HepG2 (cell line): ENCODE data around the gene INTS6L. TPM values are rescaled to one million over a fixed set of nuclear protein-coding genes. Genes with fewer than 3 reads are reported as not detected.

ENCODE experiments used
- ATAC-seq: fragments of 200-7000 bp; cut with Tn5 transposase; 3 replicates; pipeline ENCODE4 v1.9.1; 2020; ENCODE audit warnings: mild to moderate bottlenecking, moderate library complexity
- BruUV-seq: library from RNA; stranded (reverse); fragments of 400-500 nt; replicated peaks from 2 replicates; lab custom pipeline; 2021; lab: Mats Ljungman, UMichigan
- CTCF ChIA-PET: fragments of 300-600 bp; formaldehyde crosslinking; extraction: SDS; loops from one replicate; lab custom pipeline; 2021; ENCODE audit warnings: low total read pairs, inconsistent platforms, low intra/inter-chr PET ratio; lab: Yijun Ruan, JAX
- POLR2A ChIA-PET: fragments of 350-600 bp; sonication (Branson Sonifier 250); formaldehyde crosslinking; loops from one replicate; lab custom pipeline; 2020; ENCODE audit warnings: antibody characterized with exemption, inconsistent platforms; lab: Yijun Ruan, JAX
- DNase-seq: peaks from one replicate; pipeline ENCODE4 v3.0.0-alpha.2; 2015; ENCODE audit warnings: low spot score
- FAIRE-seq: peaks from 3 replicates; lab custom pipeline; 2011; peaks lifted over from hg19 to GRCh38; lab: Jason Lieb, UNC
- H2AFZ ChIP-seq: one replicate; pipeline ENCODE4 v1.6.1; 2011; ENCODE audit warnings: low read length, inconsistent platforms
- H3K27ac ChIP-seq: fragments of 300-600 bp; 3 replicates; pipeline ENCODE4 v1.8.0; 2011; ENCODE audit warnings: mixed run types, mild to moderate bottlenecking, mixed read lengths, low read length, inconsistent platforms; ENCODE audit not compliant: insufficient read depth; ENCODE audit errors: extremely low read length
- H3K27me3 ChIP-seq, 2 experiments: fragments of 200-600 bp in 1 of 2; 2 replicates in 1 of 2; 3 replicates in 1 of 2; pipeline versions ENCODE4 v1.6.0 to v1.8.0; 2011; ENCODE audit warnings: low read length in 2 of 2, mild to moderate bottlenecking in 2 of 2, moderate library complexity in 2 of 2, inconsistent platforms in 1 of 2; ENCODE audit not compliant: insufficient read depth in 2 of 2, control insufficient read depth in 1 of 2
- H3K36me3 ChIP-seq, 2 experiments: fragments of 200-600 bp in 1 of 2; replicated peaks in 1 of 2; 2 replicates in 1 of 2; 3 replicates in 1 of 2; pipeline versions ENCODE4 v1.5.1 to v1.8.0; 2011; ENCODE audit warnings: low read length in 2 of 2, inconsistent platforms in 1 of 2; ENCODE audit not compliant: insufficient read depth in 2 of 2, control insufficient read depth in 1 of 2
- H3K4me1 ChIP-seq: 2 replicates; pipeline ENCODE4 v1.5.1; 2012; ENCODE audit warnings: low read length, inconsistent platforms; ENCODE audit not compliant: insufficient read depth
- H3K4me2 ChIP-seq: 2 replicates; pipeline ENCODE4 v1.6.0; 2011; ENCODE audit warnings: low read depth, low read length, inconsistent platforms
- H3K4me3 ChIP-seq, 3 experiments: fragments of 200-600 bp in 1 of 3; sonication (generic), shearing (Covaris generic) in 1 of 3; replicated peaks in 1 of 3; 2 replicates each; pipeline ENCODE4 v1.5.1; 2011 to 2016; ENCODE audit warnings: low read length in 3 of 3, inconsistent platforms in 2 of 3, low read depth in 2 of 3, mild to moderate bottlenecking in 2 of 3, control low read depth in 1 of 3, mixed read lengths in 1 of 3; ENCODE audit not compliant: insufficient read depth in 1 of 3
- H3K79me2 ChIP-seq: one replicate; pipeline ENCODE4 v1.6.1; 2011; ENCODE audit warnings: low read length, inconsistent platforms; ENCODE audit not compliant: insufficient read depth
- H3K9ac ChIP-seq: 2 replicates; pipeline ENCODE4 v1.6.0; 2011; ENCODE audit warnings: mild to moderate bottlenecking, low read depth, low read length, inconsistent platforms; ENCODE audit not compliant: insufficient read depth
- H3K9me3 ChIP-seq: 2 replicates; pipeline ENCODE4 v1.5.1; 2012; ENCODE audit warnings: mild to moderate bottlenecking, low read length
- H4K20me1 ChIP-seq: 2 replicates; pipeline ENCODE4 v1.6.0; 2011; ENCODE audit warnings: inconsistent platforms, mild to moderate bottlenecking, low read length, moderate library complexity; ENCODE audit not compliant: insufficient read depth
- EP300 ChIP-seq, 3 experiments: sonication (generic) in 1 of 3; formaldehyde crosslinking in 1 of 3; IDR thresholded peaks; 2 replicates each; pipeline versions ENCODE4 v1.5.1 to v1.6.1; 2011 to 2020; ENCODE audit warnings: low read depth in 2 of 3, low read length in 2 of 3, borderline replicate concordance in 1 of 3, improper control_type of control experiment in 1 of 3, mild to moderate bottlenecking in 1 of 3, missing genetic modification reagents in 1 of 3, moderate library complexity in 1 of 3
- GABPB1 ChIP-seq: IDR thresholded peaks from 2 replicates; pipeline ENCODE4 v1.6.1; 2016; ENCODE audit warnings: mild to moderate bottlenecking, missing genetic modification reagents, moderate library complexity, missing compliant biosample characterization
- ZNF10 ChIP-seq: sonication (generic); formaldehyde crosslinking; IDR thresholded peaks from 2 replicates; pipeline ENCODE4 v1.4.0; 2020; ENCODE audit warnings: mild to moderate bottlenecking, low read depth, missing genetic modification reagents, borderline replicate concordance
- ZNF496 ChIP-seq: sonication (generic); formaldehyde crosslinking; IDR thresholded peaks from 2 replicates; pipeline ENCODE4 v1.8.1; 2023; ENCODE audit warnings: mild to moderate bottlenecking, moderate library complexity, missing genetic modification reagents; ENCODE audit not compliant: insufficient replicate concordance
- ZNF552 ChIP-seq: sonication (generic); formaldehyde crosslinking; IDR thresholded peaks from 2 replicates; pipeline ENCODE4 v1.9.0; 2022; ENCODE audit warnings: missing genetic modification reagents, mild to moderate bottlenecking, borderline replicate concordance
- ZNF674 ChIP-seq: sonication (generic); formaldehyde crosslinking; IDR thresholded peaks from 2 replicates; pipeline ENCODE4 v1.5.0; 2020; ENCODE audit warnings: low read depth, mild to moderate bottlenecking, missing genetic modification reagents
- WGBS: methylation state at CpG from one replicate; pipeline ENCODE4 v1.1.6; 2017; ENCODE audit warnings: low lambda C conversion rate; 5-methylcytosine and 5-hydroxymethylcytosine counted together
- in situ Hi-C: cut with HindIII; loops from 2 replicates; pipeline ENCODE4 v1.10.0; 2017; ENCODE audit warnings: low pct_unique_long_range_greater_than_20kb; ENCODE audit not compliant: extremely low pct_ligation_motif_present
- intact Hi-C: fragments of 100-400 bp; cut with micrococcal nuclease; formaldehyde crosslinking; loops from one replicate; pipeline ENCODE4 v1.10.0; 2022; ENCODE audit not compliant: unreplicated experiment
- polyA plus RNA-seq, 8 experiments: library from polyadenylated mRNA; depleted of rRNA in 3 of 8; stranded (reverse) in 7 of 8; unstranded in 1 of 8; fragments of >200 nt; fragmentation: Illumina TruSeq in 4 of 8; extraction: Trizol in 4 of 8; gene quantifications; 2 replicates each; pipeline versions ENCODE4 v1.2.1 to v1.2.3, GENCODE V29; 2011 to 2016; ENCODE audit warnings: low read depth in 4 of 8, missing spikeins in 1 of 8, mixed read lengths in 1 of 8; ENCODE audit not compliant: insufficient read depth in 1 of 8
- total RNA-seq, 5 experiments: library from RNA; depleted of rRNA; stranded (reverse); fragments of >200 nt; fragmentation: Illumina TruSeq; extraction: Trizol; gene quantifications; 2 replicates each; pipeline ENCODE4 v1.2.3, GENCODE V29; 2016; ENCODE audit warnings: low read depth in 1 of 5
- TF ChIP-seq, protein P1 (sequence below): sonication (generic); formaldehyde crosslinking; IDR thresholded peaks from 2 replicates; pipeline ENCODE4 v1.4.0; 2020; ENCODE audit warnings: low read depth, mild to moderate bottlenecking, missing genetic modification reagents
- TF ChIP-seq, protein P2 (sequence below): sonication (generic); formaldehyde crosslinking; conservative IDR thresholded peaks from 2 replicates; pipeline ENCODE4 v1.8.0; 2022; ENCODE audit warnings: low read depth, missing genetic modification reagents
- TF ChIP-seq, protein P3 (sequence below): sonication (generic); formaldehyde crosslinking; IDR thresholded peaks from 2 replicates; pipeline ENCODE4 v1.8.0; 2022; ENCODE audit warnings: mild to moderate bottlenecking, missing genetic modification reagents, moderate library complexity
- TF ChIP-seq, protein P4 (sequence below): sonication (generic); formaldehyde crosslinking; IDR thresholded peaks from 2 replicates; pipeline ENCODE4 v1.9.0; 2021; ENCODE audit warnings: missing genetic modification reagents, borderline replicate concordance

INTS6L gene
- total and polyA plus RNA-seq, 2 of the 13 experiments (the other 11 are each of a cell fraction or from before 2014, with no cell fraction given): not detected

DNA sequence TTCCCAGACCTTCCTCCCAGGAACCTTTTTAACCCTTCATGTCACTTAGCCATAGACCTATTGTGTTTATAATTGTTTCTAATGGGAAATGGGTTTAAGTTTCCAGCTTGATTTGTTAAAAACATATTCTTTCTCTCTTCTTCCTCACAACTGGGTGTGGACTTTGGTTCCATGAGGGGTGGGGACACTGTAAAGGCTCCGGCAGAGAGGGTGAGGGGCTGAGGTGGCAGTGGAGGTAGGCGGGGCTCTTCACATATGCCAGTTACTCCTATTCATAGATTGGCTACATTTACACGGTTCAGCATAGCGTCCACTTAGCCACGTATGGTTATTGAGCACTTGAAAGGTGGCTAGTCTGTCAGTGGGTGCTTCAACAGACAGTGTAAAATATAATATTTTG, 7.8 kb downstream of the INTS6L start:
- POLR2A ChIA-PET: no interaction called here
- H3K9ac ChIP-seq: no peak overlapping the region
- H3K27me3 ChIP-seq: no peaks in the 10 kb centered on the region
- H3K4me3 ChIP-seq: no peak overlapping the region
- H3K4me2 ChIP-seq: no peak overlapping the region
- intact Hi-C loops: no loop called here
- H3K79me2 ChIP-seq: no peaks in the 10 kb centered on the region
- BruUV-seq: no TSS peak
- no peaks in the 10 kb centered on the region for H3K9me3 ChIP-seq
- FAIRE-seq: no peak
- no peaks in the 10 kb centered on the region for H3K36me3 ChIP-seq
- DNase-seq: no peak
- no peaks in the 10 kb centered on the region for H4K20me1 ChIP-seq
- no peaks in the 10 kb centered on the region for H3K4me1 ChIP-seq
- TF ChIP-seq, protein P1, sequence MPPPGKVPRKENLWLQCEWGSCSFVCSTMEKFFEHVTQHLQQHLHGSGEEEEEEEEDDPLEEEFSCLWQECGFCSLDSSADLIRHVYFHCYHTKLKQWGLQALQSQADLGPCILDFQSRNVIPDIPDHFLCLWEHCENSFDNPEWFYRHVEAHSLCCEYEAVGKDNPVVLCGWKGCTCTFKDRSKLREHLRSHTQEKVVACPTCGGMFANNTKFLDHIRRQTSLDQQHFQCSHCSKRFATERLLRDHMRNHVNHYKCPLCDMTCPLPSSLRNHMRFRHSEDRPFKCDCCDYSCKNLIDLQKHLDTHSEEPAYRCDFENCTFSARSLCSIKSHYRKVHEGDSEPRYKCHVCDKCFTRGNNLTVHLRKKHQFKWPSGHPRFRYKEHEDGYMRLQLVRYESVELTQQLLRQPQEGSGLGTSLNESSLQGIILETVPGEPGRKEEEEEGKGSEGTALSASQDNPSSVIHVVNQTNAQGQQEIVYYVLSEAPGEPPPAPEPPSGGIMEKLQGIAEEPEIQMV (CRISPR knock-in tag): no peak
- no peak for TF ChIP-seq ZNF552 (CRISPR knock-in tag)
- TF ChIP-seq, all 625 proteins: peak for 0
- ATAC-seq: no peak
- CTCF ChIA-PET: no interaction called here
- H3K27ac ChIP-seq: no peak overlapping the region
- WGBS: 0% methylated on average over 5 of the region's 5 CpGs
- in situ Hi-C loops: no loop called here
- no peak overlapping the region for H2AFZ ChIP-seq

DNA sequence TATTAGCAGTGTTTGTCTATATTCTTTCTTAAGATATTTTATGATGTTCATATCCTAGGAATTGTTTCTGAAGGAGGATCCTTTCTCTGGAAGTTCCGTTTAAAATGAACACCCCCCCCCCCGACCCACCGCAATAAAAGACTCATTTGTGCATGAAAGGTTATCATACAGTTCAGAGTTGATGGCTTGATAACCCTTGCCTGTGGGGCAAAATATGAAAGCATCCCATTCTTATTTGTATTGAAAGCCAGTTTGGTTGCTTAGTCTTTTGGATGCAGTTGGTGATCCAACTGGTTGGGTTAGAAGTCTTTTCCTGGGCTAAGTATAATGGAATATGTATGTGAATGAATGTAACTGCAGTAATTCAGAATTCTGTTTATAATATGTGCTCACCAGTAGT, 8.3 kb downstream of the INTS6L start:
- POLR2A ChIA-PET: no interaction called here
- TF ChIP-seq GABPB1 (CRISPR knock-in tag): no peak
- no peak for TF ChIP-seq ZNF496
- TF ChIP-seq, protein P2, sequence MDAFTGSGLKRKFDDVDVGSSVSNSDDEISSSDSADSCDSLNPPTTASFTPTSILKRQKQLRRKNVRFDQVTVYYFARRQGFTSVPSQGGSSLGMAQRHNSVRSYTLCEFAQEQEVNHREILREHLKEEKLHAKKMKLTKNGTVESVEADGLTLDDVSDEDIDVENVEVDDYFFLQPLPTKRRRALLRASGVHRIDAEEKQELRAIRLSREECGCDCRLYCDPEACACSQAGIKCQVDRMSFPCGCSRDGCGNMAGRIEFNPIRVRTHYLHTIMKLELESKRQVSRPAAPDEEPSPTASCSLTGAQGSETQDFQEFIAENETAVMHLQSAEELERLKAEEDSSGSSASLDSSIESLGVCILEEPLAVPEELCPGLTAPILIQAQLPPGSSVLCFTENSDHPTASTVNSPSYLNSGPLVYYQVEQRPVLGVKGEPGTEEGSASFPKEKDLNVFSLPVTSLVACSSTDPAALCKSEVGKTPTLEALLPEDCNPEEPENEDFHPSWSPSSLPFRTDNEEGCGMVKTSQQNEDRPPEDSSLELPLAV (CRISPR knock-in tag): no peak
- TF ChIP-seq ZNF674: no peak
- TF ChIP-seq EP300 (IDR thresholded peaks at IDR 0.05; ENCODE audit: low read depth in 2 of 2, low read length in 2 of 2): no peak
- TF ChIP-seq EP300 (CRISPR knock-in tag; IDR thresholded peaks at IDR 0.05; ENCODE audit: borderline replicate concordance): no peak
- no peak for TF ChIP-seq ZNF10
- TF ChIP-seq, protein P3, sequence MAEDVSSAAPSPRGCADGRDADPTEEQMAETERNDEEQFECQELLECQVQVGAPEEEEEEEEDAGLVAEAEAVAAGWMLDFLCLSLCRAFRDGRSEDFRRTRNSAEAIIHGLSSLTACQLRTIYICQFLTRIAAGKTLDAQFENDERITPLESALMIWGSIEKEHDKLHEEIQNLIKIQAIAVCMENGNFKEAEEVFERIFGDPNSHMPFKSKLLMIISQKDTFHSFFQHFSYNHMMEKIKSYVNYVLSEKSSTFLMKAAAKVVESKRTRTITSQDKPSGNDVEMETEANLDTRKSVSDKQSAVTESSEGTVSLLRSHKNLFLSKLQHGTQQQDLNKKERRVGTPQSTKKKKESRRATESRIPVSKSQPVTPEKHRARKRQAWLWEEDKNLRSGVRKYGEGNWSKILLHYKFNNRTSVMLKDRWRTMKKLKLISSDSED (CRISPR knock-in tag): no peak
- TF ChIP-seq, protein P4, sequence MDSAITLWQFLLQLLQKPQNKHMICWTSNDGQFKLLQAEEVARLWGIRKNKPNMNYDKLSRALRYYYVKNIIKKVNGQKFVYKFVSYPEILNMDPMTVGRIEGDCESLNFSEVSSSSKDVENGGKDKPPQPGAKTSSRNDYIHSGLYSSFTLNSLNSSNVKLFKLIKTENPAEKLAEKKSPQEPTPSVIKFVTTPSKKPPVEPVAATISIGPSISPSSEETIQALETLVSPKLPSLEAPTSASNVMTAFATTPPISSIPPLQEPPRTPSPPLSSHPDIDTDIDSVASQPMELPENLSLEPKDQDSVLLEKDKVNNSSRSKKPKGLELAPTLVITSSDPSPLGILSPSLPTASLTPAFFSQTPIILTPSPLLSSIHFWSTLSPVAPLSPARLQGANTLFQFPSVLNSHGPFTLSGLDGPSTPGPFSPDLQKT (CRISPR knock-in tag): no peak

More for the DNA sequence above, 8.3 kb downstream of the INTS6L start:
- Histone ChIP-seq H3K4me1 (no peaks in the 10 kb centered on the region), H3K9ac (no peak overlapping the region), H3K9me3 (no peaks in the 10 kb centered on the region), H3K79me2 (no peaks in the 10 kb centered on the region), H2AFZ (no peak overlapping the region), H4K20me1 (no peaks in the 10 kb centered on the region), H3K36me3 (no peaks in the 10 kb centered on the region), H3K4me2 (no peak overlapping the region), H3K27ac (no peak overlapping the region), H3K27me3 (no peaks in the 10 kb centered on the region), H3K4me3 (no peak overlapping the region)
- DNase-seq (no peak), ATAC-seq (no peak), FAIRE-seq (no peak)
- intact Hi-C loops: no loop called here
- in situ Hi-C loops: no loop called here
- WGBS: 0% methylated on average over 3 of the region's 3 CpGs
- no TSS peak for BruUV-seq
- CTCF ChIA-PET: no interaction called here
